Measurements from ENCODE around the gene ADAMTS10. TPM values are rescaled to one million over a fixed set of nuclear protein-coding genes. Genes with fewer than 3 reads are reported as not detected.

The ADAMTS10 gene
- total RNA-seq, 4 donors from 2014 or later: 7.6 to 20.9 (median 14.7) TPM

DNA sequence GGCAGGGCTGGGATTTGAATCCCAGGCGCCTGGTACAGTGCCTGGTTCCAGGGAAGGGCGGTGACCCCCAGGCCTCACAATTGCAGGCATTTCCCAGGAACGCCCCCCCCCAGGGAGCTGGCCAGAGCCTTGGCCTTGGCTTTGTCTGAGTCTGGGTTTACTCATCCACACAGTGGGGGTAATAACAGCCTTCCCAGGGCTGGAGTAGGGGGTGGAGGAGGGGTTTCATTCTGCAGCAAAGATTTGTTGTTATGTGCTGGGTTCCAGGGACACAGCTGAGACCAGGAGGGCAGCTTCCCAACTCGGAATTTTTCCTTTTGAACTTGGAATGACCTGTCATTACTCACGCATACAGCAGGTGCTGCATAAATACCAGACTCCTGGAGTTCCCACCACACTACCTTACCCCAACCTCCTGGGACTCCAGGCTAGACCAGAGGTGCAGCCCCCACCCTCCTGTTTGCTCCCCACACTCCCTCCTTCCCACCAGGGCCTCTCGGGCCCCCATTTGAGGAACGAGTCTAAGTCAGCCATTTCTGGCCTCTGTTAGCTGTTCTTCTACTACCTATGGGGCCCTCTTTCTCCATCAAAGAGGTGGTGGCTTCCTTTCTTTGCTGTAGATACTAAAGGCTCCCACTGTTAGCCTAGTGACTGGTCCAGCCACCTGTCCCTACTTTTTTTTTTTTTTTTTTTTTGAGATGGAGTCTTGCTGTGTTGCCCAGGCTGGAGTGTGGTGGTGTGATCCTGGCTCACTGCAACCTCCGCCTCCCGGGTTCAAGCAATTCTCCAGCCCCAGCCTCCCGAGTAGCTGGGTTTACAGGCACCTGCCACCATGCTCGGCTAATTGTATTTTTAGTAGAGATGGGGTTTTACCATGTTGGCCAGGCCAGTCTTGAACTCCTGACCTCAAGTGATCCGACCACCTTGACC lies 1.6 kb upstream of the ADAMTS10 start:
- no peak for TF ChIP-seq POLR2A (IDR thresholded peaks at IDR 0.05)
- TF ChIP-seq, protein P1, sequence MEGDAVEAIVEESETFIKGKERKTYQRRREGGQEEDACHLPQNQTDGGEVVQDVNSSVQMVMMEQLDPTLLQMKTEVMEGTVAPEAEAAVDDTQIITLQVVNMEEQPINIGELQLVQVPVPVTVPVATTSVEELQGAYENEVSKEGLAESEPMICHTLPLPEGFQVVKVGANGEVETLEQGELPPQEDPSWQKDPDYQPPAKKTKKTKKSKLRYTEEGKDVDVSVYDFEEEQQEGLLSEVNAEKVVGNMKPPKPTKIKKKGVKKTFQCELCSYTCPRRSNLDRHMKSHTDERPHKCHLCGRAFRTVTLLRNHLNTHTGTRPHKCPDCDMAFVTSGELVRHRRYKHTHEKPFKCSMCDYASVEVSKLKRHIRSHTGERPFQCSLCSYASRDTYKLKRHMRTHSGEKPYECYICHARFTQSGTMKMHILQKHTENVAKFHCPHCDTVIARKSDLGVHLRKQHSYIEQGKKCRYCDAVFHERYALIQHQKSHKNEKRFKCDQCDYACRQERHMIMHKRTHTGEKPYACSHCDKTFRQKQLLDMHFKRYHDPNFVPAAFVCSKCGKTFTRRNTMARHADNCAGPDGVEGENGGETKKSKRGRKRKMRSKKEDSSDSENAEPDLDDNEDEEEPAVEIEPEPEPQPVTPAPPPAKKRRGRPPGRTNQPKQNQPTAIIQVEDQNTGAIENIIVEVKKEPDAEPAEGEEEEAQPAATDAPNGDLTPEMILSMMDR (IDR thresholded peaks at IDR 0.05): no peak
- no peak for DNase-seq
- no peaks in the 10 kb centered on the region for H3K36me3 ChIP-seq
- peak overlapping the region in 1 of 3 donors; percentile 5 for H3K27ac ChIP-seq
- intact Hi-C loops (cut with DNase I): no loop called here
- no peaks in the 10 kb centered on the region for H3K27me3 ChIP-seq
- H3K4me3 ChIP-seq (replicated peaks in 1 of 3): no peak overlapping the region
- 50 to 59% methylated on average over 8 to 10 of the region's 12 CpGs for WGBS, 2 donors
- no peaks in the 10 kb centered on the region for H3K9me3 ChIP-seq
- H3K4me1 ChIP-seq: peaks cover 9 to 12% of the 10 kb centered on the region in 2 donors

DNA sequence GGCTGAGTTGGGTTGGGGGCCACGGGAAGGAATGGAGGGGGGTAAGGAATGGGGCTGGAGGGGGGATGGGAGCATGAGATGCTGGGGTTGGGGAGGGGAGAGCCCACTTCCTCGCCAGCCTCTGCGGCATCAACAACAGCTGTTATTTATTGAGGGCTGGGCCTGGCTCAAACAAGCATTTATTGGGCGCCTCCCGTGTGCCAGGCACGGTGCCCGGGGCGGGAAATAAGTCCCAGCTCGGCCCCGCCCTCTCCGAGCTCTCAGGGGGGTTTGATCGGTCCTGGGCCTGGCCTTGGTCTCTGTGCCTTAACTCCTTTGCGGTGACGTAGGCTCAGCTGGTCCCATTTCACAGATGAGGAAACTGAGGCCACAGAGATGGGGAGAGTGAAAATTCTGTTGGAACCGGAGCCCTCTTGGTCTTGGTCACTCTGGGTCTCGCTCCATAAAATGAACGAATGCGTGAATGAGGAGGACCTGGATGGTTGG lies 919 bp upstream of the ADAMTS10 start:
- peak overlapping the region in 1 of 3 donors; percentile 5 for H3K27ac ChIP-seq
- H3K9me3 ChIP-seq: no peaks in the 10 kb centered on the region
- no peak overlapping the region for H3K4me3 ChIP-seq (replicated peaks in 1 of 3)
- peaks cover 9 to 13% of the 10 kb centered on the region in 2 donors for H3K4me1 ChIP-seq
- intact Hi-C loops (cut with DNase I): no loop called here
- no peaks in the 10 kb centered on the region for H3K27me3 ChIP-seq
- no peak for DNase-seq
- WGBS, 2 donors: 40 to 49% methylated on average over 12 to 18 of the region's 18 CpGs
- no peak for TF ChIP-seq POLR2A (IDR thresholded peaks at IDR 0.05)
- TF ChIP-seq, protein P1 (IDR thresholded peaks at IDR 0.05): no peak
- H3K36me3 ChIP-seq: no peaks in the 10 kb centered on the region

DNA sequence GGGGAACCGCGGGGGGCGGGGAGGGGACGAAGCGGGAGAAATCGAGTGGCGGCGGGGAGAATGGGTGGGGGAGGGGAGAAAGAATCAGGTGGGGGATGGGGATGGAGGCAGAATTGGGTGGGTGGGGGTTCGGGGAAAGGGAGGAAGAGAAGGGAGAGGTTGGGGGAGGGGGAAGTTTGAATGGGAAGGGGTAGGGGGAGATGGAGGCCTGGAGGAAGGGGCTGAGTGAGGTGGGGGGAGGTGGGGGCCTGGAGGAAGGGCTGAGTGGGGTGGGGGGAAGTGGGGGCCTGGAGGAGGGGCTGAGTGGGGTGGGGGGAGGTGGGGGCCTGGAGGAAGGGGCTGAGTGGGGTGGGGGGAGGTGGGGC lies 403 bp upstream of the ADAMTS10 start:
- Histone ChIP-seq H3K4me3 (replicated peaks in 1 of 3) (peak overlapping the region in 1 of 3 donors; percentile 45), H3K27ac (peak overlapping the region in 1 of 3 donors; percentile 68), H3K9me3 (no peaks in the 10 kb centered on the region), H3K27me3 (no peaks in the 10 kb centered on the region), H3K36me3 (no peaks in the 10 kb centered on the region), H3K4me1 (peaks cover 9 to 13% of the 10 kb centered on the region in 2 donors)
- TF ChIP-seq, protein P1 (IDR thresholded peaks at IDR 0.05): no peak
- no peak for TF ChIP-seq POLR2A (IDR thresholded peaks at IDR 0.05)
- intact Hi-C loops (cut with DNase I): no loop called here
- DNase-seq: no peak
- no CpG with 5 or more reads among the region's 9 CpGs for WGBS, 2 donors

DNA sequence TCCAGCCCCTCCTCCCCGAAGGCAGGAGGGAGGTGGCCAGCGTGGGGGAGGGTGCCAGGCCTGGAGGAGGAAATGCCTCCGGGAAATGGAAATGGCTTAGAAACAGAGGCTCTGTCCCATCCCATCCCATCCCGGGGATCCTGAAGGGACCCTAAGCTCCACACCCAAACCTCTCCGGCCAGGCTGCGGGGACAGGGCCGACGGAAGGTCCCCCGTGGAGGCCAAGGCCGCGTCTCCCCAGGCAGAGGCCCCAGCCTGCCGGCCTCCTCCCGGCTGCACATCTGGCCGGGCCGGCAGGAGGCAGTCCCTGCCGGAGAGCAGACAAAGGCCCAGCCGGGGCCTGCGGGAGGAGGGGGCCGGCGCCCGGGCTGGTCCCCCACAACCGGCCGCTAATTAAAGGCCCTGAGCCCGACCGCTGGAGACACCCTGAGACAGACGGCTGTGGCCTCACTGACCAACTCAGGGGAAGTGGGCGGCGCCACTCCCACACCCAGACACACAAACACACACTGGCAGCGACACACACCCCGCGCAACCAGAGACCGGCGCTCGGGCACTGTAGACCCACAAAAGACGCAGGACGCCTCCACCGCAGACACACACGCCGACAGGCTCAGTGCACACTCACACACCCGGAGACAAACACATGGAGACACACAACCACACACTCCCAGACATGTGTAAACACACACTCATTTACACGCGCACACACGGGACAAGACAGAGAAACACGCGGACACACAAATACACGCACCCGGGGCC lies 1.1 kb downstream of the ADAMTS10 start:
- TF ChIP-seq, protein P1 (IDR thresholded peaks at IDR 0.05): peak in 1 of 6 experiments; percentile 9
- no peak for TF ChIP-seq POLR2A (IDR thresholded peaks at IDR 0.05)
- H3K4me3 ChIP-seq (replicated peaks in 1 of 3): peak overlapping the region in 2 of 3 donors; percentile 37 to 45
- peak; percentile 24 to 33 for DNase-seq
- 5 to 9% methylated on average over 26 to 31 of the region's 47 CpGs for WGBS, 2 donors
- H3K36me3 ChIP-seq: peaks cover 0 to 3% of the 10 kb centered on the region in 2 donors
- peak overlapping the region; percentile 39 to 68 (median 65) for H3K27ac ChIP-seq
- intact Hi-C loops (cut with DNase I): no loop called here
- no peaks in the 10 kb centered on the region for H3K27me3 ChIP-seq
- H3K9me3 ChIP-seq: no peaks in the 10 kb centered on the region
- peaks cover 9 to 13% of the 10 kb centered on the region in 2 donors for H3K4me1 ChIP-seq
